K562 (cell line): ENCODE results near the gene SYT7. TPM values are rescaled to one million over a fixed set of nuclear protein-coding genes. Genes with fewer than 3 reads are reported as not detected.

ENCODE experiments used
- ATAC-seq: fragments of 200-7000 bp; cut with Tn5 transposase; 3 replicates; pipeline ENCODE4 v1.9.1; 2020; ENCODE audit warnings: moderate library complexity
- BruUV-seq: library from RNA; stranded (reverse); fragments of 400-500 nt; replicated peaks from 2 replicates; lab custom pipeline; 2021; lab: Mats Ljungman, UMichigan
- CTCF ChIA-PET: fragments of 300-600 bp; formaldehyde crosslinking; extraction: SDS; loops from one replicate; lab custom pipeline; 2021; ENCODE audit warnings: low intra/inter-chr PET ratio; lab: Yijun Ruan, JAX
- POLR2A ChIA-PET: fragments of 300-600, 350-650 bp; sonication (Branson Sonifier 250); formaldehyde crosslinking; extraction: SDS; loops from one replicate; lab custom pipeline; 2021; ENCODE audit warnings: antibody characterized with exemption, inconsistent platforms; lab: Yijun Ruan, JAX
- DNase-seq, 4 experiments: peaks; one replicate each; pipeline versions ENCODE4 v3.0.0 to v3.0.0-alpha.2; 2011 to 2018; ENCODE audit warnings: low spot score in 3 of 4, mixed read lengths in 3 of 4; ENCODE audit errors: extremely low read depth in 1 of 4
- FAIRE-seq: peaks from 2 replicates; lab custom pipeline; 2011; peaks lifted over from hg19 to GRCh38; lab: Jason Lieb, UNC
- H2AFZ ChIP-seq: 2 replicates; pipeline ENCODE4 v1.6.0; 2011; ENCODE audit warnings: low read depth, low read length, control low read depth, inconsistent platforms
- H3K27ac ChIP-seq: fragments of 200-600 bp; 3 replicates; pipeline ENCODE4 v1.8.0; 2011; ENCODE audit warnings: low read depth, mild to moderate bottlenecking, control low read depth, inconsistent platforms, low read length, moderate library complexity, mixed read lengths; ENCODE audit errors: extremely low read depth
- H3K27me3 ChIP-seq, 2 experiments: fragments of 300-600 bp in 1 of 2; 2 replicates in 1 of 2; 3 replicates in 1 of 2; pipeline versions ENCODE4 v1.6.0 to v1.8.0; 2011; ENCODE audit warnings: inconsistent platforms in 2 of 2, low read length in 2 of 2, mild to moderate bottlenecking in 1 of 2, mixed read lengths in 1 of 2, moderate library complexity in 1 of 2; ENCODE audit not compliant: control insufficient read depth in 2 of 2, insufficient read depth in 2 of 2
- H3K36me3 ChIP-seq: fragments of 300-600 bp; 3 replicates; pipeline ENCODE4 v1.8.0; 2011; ENCODE audit warnings: mild to moderate bottlenecking, low read length, inconsistent platforms; ENCODE audit not compliant: control insufficient read depth, insufficient read depth
- H3K4me1 ChIP-seq, 2 experiments: fragments of 200-600 bp in 1 of 2; replicated peaks in 1 of 2; 2 replicates in 1 of 2; 3 replicates in 1 of 2; pipeline versions ENCODE4 v1.5.1 to v1.8.0; 2011; ENCODE audit warnings: inconsistent platforms in 2 of 2, low read length in 2 of 2, mild to moderate bottlenecking in 1 of 2, mixed read lengths in 1 of 2, moderate library complexity in 1 of 2; ENCODE audit not compliant: control insufficient read depth in 2 of 2, insufficient read depth in 2 of 2
- H3K4me2 ChIP-seq: 2 replicates; pipeline ENCODE4 v1.6.1; 2011; ENCODE audit warnings: low read length, control low read depth, inconsistent platforms, mixed read lengths; ENCODE audit not compliant: insufficient read depth
- H3K4me3 ChIP-seq: fragments of 200-600 bp; sonication (generic), shearing (Covaris generic); 2 replicates; pipeline ENCODE4 v1.5.1; 2016; ENCODE audit warnings: control low read depth, inconsistent platforms
- H3K79me2 ChIP-seq: fragments of 200-600 bp; 3 replicates; pipeline ENCODE4 v1.8.0; 2011; ENCODE audit warnings: low read length, inconsistent platforms; ENCODE audit not compliant: control insufficient read depth, insufficient read depth
- H3K9ac ChIP-seq, 2 experiments: 2 replicates each; pipeline versions ENCODE4 v1.6.0 to v1.6.1; 2011; ENCODE audit warnings: low read depth in 2 of 2, low read length in 2 of 2, control low read depth in 1 of 2, inconsistent platforms in 1 of 2, mild to moderate bottlenecking in 1 of 2, mixed read lengths in 1 of 2; ENCODE audit not compliant: insufficient read depth in 1 of 2
- H3K9me1 ChIP-seq: one replicate; pipeline ENCODE4 v1.6.0; 2011; ENCODE audit warnings: inconsistent platforms, mild to moderate bottlenecking, low read length, moderate library complexity; ENCODE audit not compliant: control insufficient read depth, insufficient read depth
- H3K9me3 ChIP-seq: replicated peaks from 2 replicates; pipeline ENCODE4 v1.5.1; 2011; ENCODE audit warnings: low read depth, low read length, inconsistent platforms; ENCODE audit not compliant: control insufficient read depth, insufficient read depth
- H4K20me1 ChIP-seq: replicated peaks from 2 replicates; pipeline ENCODE4 v1.6.1; 2011; ENCODE audit warnings: low read length, inconsistent platforms, mixed read lengths; ENCODE audit not compliant: control insufficient read depth, insufficient read depth
- FOS ChIP-seq: IDR thresholded peaks from 3 replicates; pipeline ENCODE4 v1.6.1; 2011; ENCODE audit not compliant: insufficient read length; ENCODE audit errors: extremely low read depth
- FOXK1 ChIP-seq: sonication (generic); formaldehyde crosslinking; IDR thresholded peaks from 2 replicates; pipeline ENCODE4 v1.8.0; 2022; ENCODE audit warnings: missing genetic modification reagents, mild to moderate bottlenecking, borderline replicate concordance
- FOXK2 ChIP-seq, 2 experiments: fragments of 450-650 bp; IDR thresholded peaks in 1 of 2; conservative IDR thresholded peaks in 1 of 2; 2 replicates each; pipeline ENCODE4 v1.6.1; 2016; ENCODE audit warnings: low read depth in 2 of 2, mild to moderate bottlenecking in 1 of 2
- SIN3B ChIP-seq: fragments of 450-650 bp; IDR thresholded peaks from 2 replicates; pipeline ENCODE4 v1.6.1; 2017; ENCODE audit warnings: low read depth, mild to moderate bottlenecking, moderate library complexity
- TAF15 ChIP-seq: fragments of 200-400 bp; formaldehyde crosslinking; IDR thresholded peaks from 2 replicates; pipeline ENCODE4 v1.6.1; 2017; ENCODE audit warnings: mild to moderate bottlenecking, low read depth, low read length, moderate library complexity
- TBL1XR1 ChIP-seq, 2 experiments: IDR thresholded peaks; 2 replicates each; pipeline ENCODE4 v1.6.1; 2012; ENCODE audit warnings: improper control_type of control experiment in 2 of 2, low read length in 2 of 2, mild to moderate bottlenecking in 1 of 2
- ZNF121 ChIP-seq: sonication (generic); formaldehyde crosslinking; conservative IDR thresholded peaks from 2 replicates; pipeline ENCODE4 v1.8.0; 2022; ENCODE audit warnings: missing genetic modification reagents
- ZNF77 ChIP-seq: fragments of 250-450 bp; sonication (Bioruptor Pico); IDR thresholded peaks from 2 replicates; pipeline ENCODE4 v1.5.0; 2020
- WGBS: fragments of 100-300 bp; shearing (Covaris generic); methylation state at CpG from one replicate; pipeline ENCODE4 v1.1.6; 2016; ENCODE audit warnings: low coverage, mixed read lengths; ENCODE audit not compliant: insufficient coverage; ENCODE audit errors: missing lambda C conversion rate; 5-methylcytosine and 5-hydroxymethylcytosine counted together
- in situ Hi-C: fragments of 300-500 bp; cut with MboI; formaldehyde crosslinking; loops from 4 replicates; pipeline ENCODE4 v1.15.0; 2018; ENCODE audit warnings: inconsistent platforms, mixed read lengths
- intact Hi-C: fragments of 100-400 bp; cut with micrococcal nuclease; formaldehyde crosslinking; loops from 2 replicates; pipeline ENCODE4 v1.14.2; 2022
- polyA plus RNA-seq, 8 experiments: library from polyadenylated mRNA; depleted of rRNA in 4 of 8; stranded (reverse) in 5 of 8; unstranded in 3 of 8; fragments of >200 nt; fragmentation: Nextera tagmentation in 2 of 8; fragmentation: Illumina TruSeq in 1 of 8; extraction: Ambion mirVana in 2 of 8; extraction: Trizol in 1 of 8; gene quantifications; 2 replicates each; pipeline versions ENCODE4 v1.2.1 to v1.2.3, GENCODE V29; 2011 to 2014; ENCODE audit warnings: inconsistent platforms in 1 of 8, missing spikeins in 1 of 8
- total RNA-seq, 7 experiments: library from RNA; depleted of rRNA in 6 of 7; stranded (reverse); fragments of >200 nt in 6 of 7; fragmentation: Illumina TruSeq in 2 of 7; extraction: Trizol in 2 of 7; gene quantifications; 2 replicates each; pipeline versions ENCODE4 v1.2.1 to v1.2.3, GENCODE V29; 2011 to 2021; ENCODE audit warnings: low replicate concordance in 1 of 7

The SYT7 gene
- total and polyA plus RNA-seq, 9 of the 15 experiments (the other 6 are each of a cell fraction or from before 2014, with no cell fraction given) = 0.01 to 0.51 (median 0.16) TPM; not detected in 1

DNA sequence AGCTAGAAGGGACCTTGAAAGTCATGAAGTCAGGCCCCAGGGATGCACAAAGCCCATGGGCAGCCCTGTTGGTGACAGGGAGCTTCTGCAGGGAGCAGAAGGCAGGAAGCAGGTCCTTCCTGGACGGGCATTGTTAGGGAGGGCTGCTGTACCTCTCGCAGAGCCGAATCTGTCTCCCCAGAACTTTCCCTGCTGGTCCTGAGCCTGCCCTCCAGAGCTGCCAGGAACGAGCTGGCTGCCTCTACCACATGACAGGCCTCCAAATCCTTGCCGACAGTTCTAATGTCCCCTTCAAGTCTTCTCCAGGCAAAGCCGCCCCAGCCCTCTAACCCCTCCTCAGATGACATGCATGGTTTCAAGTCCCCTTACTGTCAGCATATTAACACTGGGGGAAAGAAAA lies 20.1 kb downstream of the SYT7 start:
- ChIA-PET POLR2A (no interaction called here), CTCF (no interaction called here)
- in situ Hi-C loops (no loop called here), intact Hi-C loops (no loop called here)
- WGBS = 0% methylated on average over 6 of the region's 6 CpGs
- no peak for ATAC-seq
- no peak overlapping the region for H3K9ac ChIP-seq
- H3K4me1 ChIP-seq = peaks cover 0 to 4% of the 10 kb centered on the region in 2 experiments; a peak in 1 of 5 replicates
- DNase-seq = no peak
- no peaks in the 10 kb centered on the region for H3K36me3 ChIP-seq
- peaks cover 5% of the 10 kb centered on the region; the same call in 1 of the 2 replicates for H4K20me1 ChIP-seq
- no peaks in the 10 kb centered on the region for H3K79me2 ChIP-seq
- H3K27me3 ChIP-seq = peaks cover 7 to 35% of the 10 kb centered on the region in 2 experiments; a peak in 4 of 5 replicates
- BruUV-seq = no TSS peak
- FAIRE-seq = no peak
- no peak overlapping the region for H2AFZ ChIP-seq
- no peak overlapping the region for H3K4me2 ChIP-seq
- H3K9me1 ChIP-seq = no peaks in the 10 kb centered on the region
- H3K4me3 ChIP-seq = no peak overlapping the region
- H3K9me3 ChIP-seq = no peaks in the 10 kb centered on the region
- TF ChIP-seq TAF15 (no peak), FOS (no peak), ZNF121 (CRISPR knock-in tag) (no peak)
- no peak overlapping the region for H3K27ac ChIP-seq

GRCh38 chr11:61556621-61557020 lies 24.3 kb downstream of the SYT7 start:
- no peak overlapping the region for H2AFZ ChIP-seq
- peaks cover 0 to 25% of the 10 kb centered on the region in 2 experiments; a peak in 4 of 5 replicates for H3K4me1 ChIP-seq
- ATAC-seq (no peak), DNase-seq (no peak), FAIRE-seq (no peak)
- H3K4me3 ChIP-seq = no peak overlapping the region
- H3K9ac ChIP-seq = no peak overlapping the region
- peaks cover 16% of the 10 kb centered on the region for H4K20me1 ChIP-seq
- H3K9me1 ChIP-seq = no peaks in the 10 kb centered on the region
- in situ Hi-C loops = no loop called here
- H3K9me3 ChIP-seq = no peaks in the 10 kb centered on the region
- BruUV-seq = no TSS peak
- H3K36me3 ChIP-seq = no peaks in the 10 kb centered on the region
- intact Hi-C loops = no loop called here
- POLR2A ChIA-PET = interaction anchor here (0.6 kb wide), 1 partner anchor 43 kb away, joined by 3 read pairs; no protein-coding TSS in a partner anchor
- CTCF ChIA-PET = no interaction called here
- H3K79me2 ChIP-seq = no peaks in the 10 kb centered on the region
- WGBS = 0% methylated on average over 3 of the region's 3 CpGs
- H3K27me3 ChIP-seq = peaks cover 16 to 74% of the 10 kb centered on the region in 2 experiments; a peak in 4 of 5 replicates
- no peak overlapping the region for H3K4me2 ChIP-seq
- TF ChIP-seq FOXK2 (conservative IDR thresholded peaks at IDR 0.05 in 1 of 2, IDR thresholded peaks at IDR 0.05 in 1 of 2; ENCODE audit: low read depth in 2 of 2) (no peak), FOXK1 (CRISPR knock-in tag) (no peak), SIN3B (no peak), ZNF77 (CRISPR knock-in tag) (no peak), TBL1XR1 (IDR thresholded peaks at IDR 0.05; ENCODE audit: low read length in 2 of 2) (no peak)
- H3K27ac ChIP-seq = no peak overlapping the region
